SU-DHL-6 (cell line): Measurements from ENCODE around the gene TMC1.

ENCODE experiments used
- EZH2phosphoT487 ChIP-seq: fragments of 200-600 bp; sonication (generic), shearing (Covaris generic); conservative IDR thresholded peaks from 2 replicates; pipeline ENCODE4 v1.6.1; 2018; ENCODE audit warnings: mild to moderate bottlenecking, antibody characterized with exemption, low read length, moderate library complexity, mixed read lengths
- TF ChIP-seq, protein P1 (sequence below): fragments of 200-600 bp; sonication (generic); IDR thresholded peaks from one replicate; pipeline ENCODE4 v1.5.1; 2017; ENCODE audit warnings: antibody characterized with exemption, mild to moderate bottlenecking, low read length, moderate library complexity; ENCODE audit not compliant: insufficient read depth, poor library complexity, severe bottlenecking

GRCh38 chr9:72667181-72667580 is 145.8 kb downstream of the TMC1 start:
- TF ChIP-seq, protein P1, sequence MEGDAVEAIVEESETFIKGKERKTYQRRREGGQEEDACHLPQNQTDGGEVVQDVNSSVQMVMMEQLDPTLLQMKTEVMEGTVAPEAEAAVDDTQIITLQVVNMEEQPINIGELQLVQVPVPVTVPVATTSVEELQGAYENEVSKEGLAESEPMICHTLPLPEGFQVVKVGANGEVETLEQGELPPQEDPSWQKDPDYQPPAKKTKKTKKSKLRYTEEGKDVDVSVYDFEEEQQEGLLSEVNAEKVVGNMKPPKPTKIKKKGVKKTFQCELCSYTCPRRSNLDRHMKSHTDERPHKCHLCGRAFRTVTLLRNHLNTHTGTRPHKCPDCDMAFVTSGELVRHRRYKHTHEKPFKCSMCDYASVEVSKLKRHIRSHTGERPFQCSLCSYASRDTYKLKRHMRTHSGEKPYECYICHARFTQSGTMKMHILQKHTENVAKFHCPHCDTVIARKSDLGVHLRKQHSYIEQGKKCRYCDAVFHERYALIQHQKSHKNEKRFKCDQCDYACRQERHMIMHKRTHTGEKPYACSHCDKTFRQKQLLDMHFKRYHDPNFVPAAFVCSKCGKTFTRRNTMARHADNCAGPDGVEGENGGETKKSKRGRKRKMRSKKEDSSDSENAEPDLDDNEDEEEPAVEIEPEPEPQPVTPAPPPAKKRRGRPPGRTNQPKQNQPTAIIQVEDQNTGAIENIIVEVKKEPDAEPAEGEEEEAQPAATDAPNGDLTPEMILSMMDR, result no peak
- no peak for TF ChIP-seq EZH2phosphoT487
